Epithelial cell of esophagus (primary cell): ENCODE data around the gene PAK2.
A peak's percentile ranks its signal among the peaks of the same experiment; 100 is the strongest.

ENCODE experiments used
- DNase-seq: peaks from one replicate; pipeline ENCODE4 v3.0.0; 2010; ENCODE audit warnings: low read depth
- H3K4me3 ChIP-seq: 2 replicates; pipeline ENCODE4 v1.5.1; 2011; ENCODE audit warnings: mild to moderate bottlenecking, low read length, control low read depth
- TF ChIP-seq, protein P1 (sequence below): IDR thresholded peaks from 2 replicates; pipeline ENCODE4 v1.5.1; 2011; ENCODE audit warnings: low read depth, mild to moderate bottlenecking, low read length, control low read depth, inconsistent platforms; ENCODE audit not compliant: insufficient read depth; ENCODE audit errors: missing control alignments

PAK2 gene

DNA sequence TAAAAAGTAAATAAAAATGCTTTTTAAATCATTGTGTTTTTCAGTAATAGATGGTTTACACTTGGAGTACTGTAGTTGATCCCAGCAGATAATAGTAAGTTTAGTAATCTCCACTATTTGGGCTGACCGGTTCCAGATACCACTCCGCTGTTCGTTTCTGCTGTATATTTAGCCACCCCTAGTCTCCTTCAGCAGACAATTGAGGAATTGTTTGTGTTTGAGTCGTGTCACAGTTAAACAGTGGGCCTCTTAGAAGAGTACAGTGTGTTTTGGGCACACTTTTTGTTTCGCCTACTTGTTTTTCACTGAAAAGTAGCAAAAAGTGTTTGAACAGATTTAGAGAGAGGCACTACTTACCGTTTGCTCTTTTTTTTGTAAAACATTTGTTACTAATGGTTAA is 33.2 kb downstream of the PAK2 start:
- no peak for DNase-seq
- no peak overlapping the region for H3K4me3 ChIP-seq
- TF ChIP-seq, protein P1, sequence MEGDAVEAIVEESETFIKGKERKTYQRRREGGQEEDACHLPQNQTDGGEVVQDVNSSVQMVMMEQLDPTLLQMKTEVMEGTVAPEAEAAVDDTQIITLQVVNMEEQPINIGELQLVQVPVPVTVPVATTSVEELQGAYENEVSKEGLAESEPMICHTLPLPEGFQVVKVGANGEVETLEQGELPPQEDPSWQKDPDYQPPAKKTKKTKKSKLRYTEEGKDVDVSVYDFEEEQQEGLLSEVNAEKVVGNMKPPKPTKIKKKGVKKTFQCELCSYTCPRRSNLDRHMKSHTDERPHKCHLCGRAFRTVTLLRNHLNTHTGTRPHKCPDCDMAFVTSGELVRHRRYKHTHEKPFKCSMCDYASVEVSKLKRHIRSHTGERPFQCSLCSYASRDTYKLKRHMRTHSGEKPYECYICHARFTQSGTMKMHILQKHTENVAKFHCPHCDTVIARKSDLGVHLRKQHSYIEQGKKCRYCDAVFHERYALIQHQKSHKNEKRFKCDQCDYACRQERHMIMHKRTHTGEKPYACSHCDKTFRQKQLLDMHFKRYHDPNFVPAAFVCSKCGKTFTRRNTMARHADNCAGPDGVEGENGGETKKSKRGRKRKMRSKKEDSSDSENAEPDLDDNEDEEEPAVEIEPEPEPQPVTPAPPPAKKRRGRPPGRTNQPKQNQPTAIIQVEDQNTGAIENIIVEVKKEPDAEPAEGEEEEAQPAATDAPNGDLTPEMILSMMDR = no peak

DNA sequence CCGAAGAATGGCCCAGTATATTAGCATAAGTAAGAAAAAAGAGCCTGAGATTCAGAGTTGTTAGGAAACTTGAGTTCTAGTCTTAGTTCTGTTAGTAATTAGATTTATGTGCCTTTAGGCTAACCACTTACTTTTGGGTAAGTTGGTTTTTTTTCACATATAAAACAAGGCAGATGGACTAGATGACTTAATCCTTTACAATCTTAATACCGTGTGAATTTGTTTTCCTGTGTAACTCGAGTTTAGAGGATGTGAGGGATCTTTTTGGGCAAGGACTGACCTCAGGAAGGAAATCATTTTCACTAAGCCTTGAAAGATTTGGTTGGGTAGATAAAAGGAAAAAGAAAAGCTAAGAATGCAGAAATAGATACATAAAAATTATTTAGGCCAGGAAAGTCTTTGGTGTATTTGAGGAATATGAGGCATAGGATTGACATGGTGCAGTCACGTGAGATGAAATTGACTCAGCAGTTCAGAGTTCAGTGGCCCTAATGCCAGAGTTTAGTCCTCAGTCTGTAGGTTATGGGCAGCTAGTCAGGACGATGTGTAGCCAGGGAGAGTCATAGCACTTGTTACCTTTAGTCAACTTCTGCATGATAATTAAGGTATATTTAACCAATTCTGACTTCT is 34.6 kb downstream of the PAK2 start:
- DNase-seq = peak; percentile 68
- TF ChIP-seq, protein P1 = no peak

DNA sequence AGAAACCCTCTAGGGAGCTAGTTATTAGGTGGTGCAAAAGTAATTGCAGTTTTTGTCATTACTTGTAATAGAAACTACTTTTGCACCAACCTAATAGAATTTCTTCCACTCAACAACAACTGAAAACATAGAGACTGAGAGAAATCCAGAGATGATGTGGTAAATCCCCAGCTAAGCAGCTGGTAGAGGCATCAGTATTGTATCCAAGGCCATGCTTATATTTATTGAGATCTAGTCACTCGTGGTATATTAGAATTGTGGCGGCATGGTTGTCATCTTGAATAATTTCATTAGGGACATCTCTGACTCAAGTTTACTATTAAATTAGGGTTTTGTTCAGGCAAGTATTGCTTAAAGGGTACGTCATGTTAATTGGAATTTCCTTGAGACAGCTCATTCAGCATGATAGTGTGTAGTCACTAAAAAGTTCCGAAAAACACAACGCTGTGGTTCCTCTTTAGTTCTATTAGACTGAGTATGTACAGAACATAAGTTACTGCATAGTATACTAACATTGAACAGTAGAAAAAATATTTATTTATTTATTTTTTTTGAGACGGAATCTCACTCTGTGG is 35.3 kb downstream of the PAK2 start:
- TF ChIP-seq, protein P1 = no peak
- DNase-seq = peak; percentile 88
- H3K4me3 ChIP-seq = no peak overlapping the region

More for the DNA sequence above, 34.6 kb downstream of the PAK2 start:
- no peak overlapping the region for H3K4me3 ChIP-seq

DNA sequence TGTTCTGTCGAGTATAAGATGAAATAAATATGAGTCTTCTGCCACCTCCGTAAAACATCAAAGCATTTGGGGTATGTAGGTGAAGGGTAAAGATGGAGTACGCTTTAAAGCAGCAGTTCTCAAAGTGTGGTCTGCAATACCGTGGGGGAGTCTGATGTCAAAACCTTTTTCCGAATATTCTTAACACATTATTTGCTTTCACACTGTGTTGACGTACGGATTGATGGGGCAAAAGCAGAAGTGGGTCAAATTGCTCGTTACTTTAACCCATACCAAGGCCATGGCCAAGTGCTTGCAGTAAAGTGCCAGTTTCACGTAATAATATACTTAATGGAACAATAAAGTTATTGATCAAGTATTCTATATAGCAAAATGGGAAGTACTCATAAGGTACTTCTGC is 36.3 kb downstream of the PAK2 start:
- TF ChIP-seq, protein P1 = no peak
- H3K4me3 ChIP-seq = no peak overlapping the region
- no peak for DNase-seq

DNA sequence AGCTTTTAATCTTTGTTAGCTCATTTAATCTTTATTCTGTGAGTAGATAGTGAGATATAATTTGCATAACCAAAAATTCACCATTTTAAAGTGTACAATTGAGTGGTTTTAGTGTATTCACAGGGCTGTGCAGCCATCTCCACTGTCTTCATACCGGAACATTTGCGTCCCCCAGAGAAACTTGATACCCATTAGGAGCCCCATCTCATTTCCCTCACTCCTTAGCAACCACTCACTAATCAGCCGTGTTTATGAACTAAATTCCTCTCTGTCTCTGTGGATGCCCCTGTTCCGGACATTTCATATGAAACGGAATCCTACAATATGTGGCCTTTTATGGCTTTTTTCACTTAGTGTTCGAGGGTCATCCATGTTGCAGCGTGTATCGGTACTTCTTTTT is 38.2 kb downstream of the PAK2 start:
- TF ChIP-seq, protein P1 = no peak
- no peak overlapping the region for H3K4me3 ChIP-seq
- no peak for DNase-seq

DNA sequence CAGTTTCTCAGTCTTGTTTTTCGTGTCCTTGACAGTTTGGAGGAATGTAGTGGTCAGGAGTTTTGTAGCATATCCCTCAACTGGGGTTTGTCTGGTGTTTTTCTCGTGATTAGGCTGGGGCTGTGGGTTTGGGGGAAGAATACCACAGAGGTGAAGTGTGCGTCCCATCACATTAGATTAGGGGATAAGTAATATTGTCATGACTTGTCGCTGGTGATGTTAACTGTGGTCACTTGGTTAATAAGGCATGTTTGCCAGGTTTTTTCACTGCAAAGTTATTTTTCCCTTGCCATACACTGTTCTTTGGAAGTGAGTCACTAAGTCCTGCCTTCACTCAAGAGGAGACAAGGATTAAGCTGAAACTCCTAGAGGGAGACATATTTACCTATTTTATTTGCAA is 39.1 kb downstream of the PAK2 start:
- no peak overlapping the region for H3K4me3 ChIP-seq
- TF ChIP-seq, protein P1 = no peak
- peak; percentile 83 for DNase-seq

DNA sequence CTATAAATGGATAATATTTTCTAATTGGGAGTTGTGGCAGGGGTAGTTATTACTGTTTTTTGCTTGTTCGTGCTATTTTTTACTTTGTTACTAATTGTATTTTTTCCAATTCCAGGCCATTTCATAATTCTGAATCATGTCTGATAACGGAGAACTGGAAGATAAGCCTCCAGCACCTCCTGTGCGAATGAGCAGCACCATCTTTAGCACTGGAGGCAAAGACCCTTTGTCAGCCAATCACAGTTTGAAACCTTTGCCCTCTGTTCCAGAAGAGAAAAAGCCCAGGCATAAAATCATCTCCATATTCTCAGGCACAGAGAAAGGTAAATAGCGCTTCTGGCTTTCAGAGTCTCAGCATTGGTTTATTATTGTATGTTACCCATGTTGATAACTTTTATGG is 42.9 kb downstream of the PAK2 start:
- TF ChIP-seq, protein P1 = no peak
- DNase-seq = no peak
- no peak overlapping the region for H3K4me3 ChIP-seq
